ENCODE data around the gene FOXL3.

FOXL3 gene

GRCh38 chr7:315516-316265 is 25.7 kb downstream of the FOXL3 start:
- TF ChIP-seq TEAD4 (IDR thresholded peaks at IDR 0.05) (no peak), TAF1 (IDR thresholded peaks at IDR 0.05; ENCODE audit: low read depth) (no peak), FOXM1 (IDR thresholded peaks at IDR 0.05; ENCODE audit: borderline replicate concordance, low read depth) (no peak), YY1 (IDR thresholded peaks at IDR 0.05; ENCODE audit: low read depth) (no peak), CEBPB (IDR thresholded peaks at IDR 0.05) (no peak), RAD21 (IDR thresholded peaks at IDR 0.05; ENCODE audit: low read depth) (no peak), EGR1 (IDR thresholded peaks at IDR 0.05) (no peak), TCF12 (IDR thresholded peaks at IDR 0.05; ENCODE audit: low read depth) (no peak), REST (IDR thresholded peaks at IDR 0.05; ENCODE audit: low read depth) (no peak), CREB1 (IDR thresholded peaks at IDR 0.05; ENCODE audit: low read depth) (no peak)
- TF ChIP-seq, protein P1, sequence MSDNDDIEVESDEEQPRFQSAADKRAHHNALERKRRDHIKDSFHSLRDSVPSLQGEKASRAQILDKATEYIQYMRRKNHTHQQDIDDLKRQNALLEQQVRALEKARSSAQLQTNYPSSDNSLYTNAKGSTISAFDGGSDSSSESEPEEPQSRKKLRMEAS (IDR thresholded peaks at IDR 0.05), result no peak

GRCh38 chr7:317643-318405 is 27.9 kb downstream of the FOXL3 start:
- no peak for TF ChIP-seq EGR1 (IDR thresholded peaks at IDR 0.05)
- TF ChIP-seq RAD21 (IDR thresholded peaks at IDR 0.05; ENCODE audit: low read depth), result no peak
- TF ChIP-seq CEBPB (IDR thresholded peaks at IDR 0.05), result no peak
- TF ChIP-seq CREB1 (IDR thresholded peaks at IDR 0.05; ENCODE audit: low read depth), result no peak
- no peak for TF ChIP-seq TEAD4 (IDR thresholded peaks at IDR 0.05)
- TF ChIP-seq YY1 (IDR thresholded peaks at IDR 0.05; ENCODE audit: low read depth), result no peak
- TF ChIP-seq REST (IDR thresholded peaks at IDR 0.05; ENCODE audit: low read depth), result no peak
- TF ChIP-seq TAF1 (IDR thresholded peaks at IDR 0.05; ENCODE audit: low read depth), result no peak
- TF ChIP-seq TCF12 (IDR thresholded peaks at IDR 0.05; ENCODE audit: low read depth), result no peak
- no peak for TF ChIP-seq NFIC (IDR thresholded peaks at IDR 0.05)
- TF ChIP-seq ZBTB7A (IDR thresholded peaks at IDR 0.05; ENCODE audit: low read depth), result no peak

DNA sequence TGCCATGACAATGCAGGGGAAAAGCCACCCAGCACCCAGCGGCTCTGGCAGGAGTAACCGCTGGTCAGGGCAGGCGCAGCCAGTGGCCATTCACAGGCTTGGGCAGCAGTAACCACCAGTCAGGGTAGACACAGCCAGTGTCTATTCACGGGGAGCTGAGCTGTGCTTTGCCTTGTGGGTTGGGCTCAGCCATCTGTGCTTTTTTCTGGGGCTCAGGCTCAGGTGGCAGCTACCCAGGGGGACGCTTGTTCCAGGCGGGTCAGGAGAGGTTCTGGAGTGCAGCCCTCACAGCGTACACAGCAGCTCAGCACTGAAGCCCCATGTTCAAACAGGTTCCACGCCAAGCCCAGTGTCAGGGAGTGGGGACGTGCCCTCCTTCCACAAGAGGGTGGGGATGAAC is 28.5 kb downstream of the FOXL3 start:
- TF ChIP-seq, protein P1 (IDR thresholded peaks at IDR 0.05), result no peak
- TF ChIP-seq YY1 (IDR thresholded peaks at IDR 0.05; ENCODE audit: low read depth), result no peak
- TF ChIP-seq TEAD4 (IDR thresholded peaks at IDR 0.05), result no peak
- no peak for TF ChIP-seq EP300 (IDR thresholded peaks at IDR 0.05; ENCODE audit: borderline replicate concordance)
- no peak for TF ChIP-seq RAD21 (IDR thresholded peaks at IDR 0.05; ENCODE audit: low read depth)
- TF ChIP-seq USF1 (IDR thresholded peaks at IDR 0.05), result no peak
- no peak for TF ChIP-seq REST (IDR thresholded peaks at IDR 0.05; ENCODE audit: low read depth)
- TF ChIP-seq EGR1 (IDR thresholded peaks at IDR 0.05), result no peak
- no peak for TF ChIP-seq CREB1 (IDR thresholded peaks at IDR 0.05; ENCODE audit: low read depth)
- no peak for TF ChIP-seq CEBPB (IDR thresholded peaks at IDR 0.05)
- no peak for TF ChIP-seq FOXM1 (IDR thresholded peaks at IDR 0.05; ENCODE audit: borderline replicate concordance, low read depth)
- no peak for TF ChIP-seq TAF1 (IDR thresholded peaks at IDR 0.05; ENCODE audit: low read depth)
- no peak for TF ChIP-seq TCF12 (IDR thresholded peaks at IDR 0.05; ENCODE audit: low read depth)
- no peak for TF ChIP-seq NFIC (IDR thresholded peaks at IDR 0.05)
- TF ChIP-seq ZBTB7A (IDR thresholded peaks at IDR 0.05; ENCODE audit: low read depth), result no peak
